SU-DHL-6 (cell line): ENCODE measurements around the gene MYLK.

Experiments used
- H2AFZ ChIP-seq: fragments of 200-600 bp; sonication (generic); 2 replicates; pipeline ENCODE4 v1.6.1; 2014; ENCODE audit warnings: low read depth, mild to moderate bottlenecking, moderate library complexity, mixed read lengths, antibody characterized with exemption, low read length; ENCODE audit not compliant: severe bottlenecking
- H3F3A ChIP-seq: fragments of 200-600 bp; shearing (Covaris generic); 2 replicates; pipeline ENCODE4 v1.6.0; 2016; ENCODE audit warnings: antibody characterized with exemption, mild to moderate bottlenecking; ENCODE audit not compliant: insufficient read depth
- H3K27ac ChIP-seq: fragments of 200-600 bp; sonication (generic); 2 replicates; pipeline ENCODE4 v1.5.1; 2016; ENCODE audit warnings: low read depth, mild to moderate bottlenecking, low read length, moderate library complexity, mixed read lengths
- H3K27me3 ChIP-seq: fragments of 200-600 bp; sonication (generic), shearing (Covaris generic); 2 replicates; pipeline ENCODE4 v1.6.0; 2014; ENCODE audit warnings: mild to moderate bottlenecking, low read length
- H3K36me3 ChIP-seq: fragments of 200-600 bp; sonication (generic); 2 replicates; pipeline ENCODE4 v1.6.1; 2014; ENCODE audit warnings: mild to moderate bottlenecking, low read length, mixed read lengths
- H3K4me2 ChIP-seq: fragments of 300-600, 200-600 bp; shearing (Covaris generic), sonication (generic); 2 replicates; pipeline ENCODE4 v1.6.0; 2014; ENCODE audit warnings: low read length, low read depth, mild to moderate bottlenecking; ENCODE audit not compliant: poor library complexity, severe bottlenecking
- H3K4me3 ChIP-seq: fragments of 200-600 bp; sonication (generic); 2 replicates; pipeline ENCODE4 v1.5.1; 2014; ENCODE audit warnings: antibody characterized with exemption, low read length, mild to moderate bottlenecking, mixed read lengths; ENCODE audit not compliant: insufficient read depth, poor library complexity, severe bottlenecking
- H3K79me2 ChIP-seq: fragments of 200-600 bp; sonication (generic); 2 replicates; pipeline ENCODE4 v1.6.1; 2014; ENCODE audit warnings: mild to moderate bottlenecking, low read length, moderate library complexity; ENCODE audit not compliant: insufficient read depth
- H3K9ac ChIP-seq: fragments of 200-600 bp; sonication (generic); 2 replicates; pipeline ENCODE4 v1.7.0; 2014; ENCODE audit warnings: mild to moderate bottlenecking, low read length
- H3K9me2 ChIP-seq: fragments of 200-600 bp; sonication (generic); replicated peaks from 2 replicates; pipeline ENCODE4 v1.6.1; 2014; ENCODE audit warnings: low read length; ENCODE audit not compliant: insufficient read depth
- H3K9me3 ChIP-seq: fragments of 200-600 bp; sonication (generic); 2 replicates; pipeline ENCODE4 v1.6.1; 2014; ENCODE audit warnings: low read length, mixed read lengths; ENCODE audit not compliant: insufficient read depth
- H4K20me1 ChIP-seq: fragments of 200-600 bp; sonication (generic); 2 replicates; pipeline ENCODE4 v1.6.1; 2014; ENCODE audit warnings: low read depth, mild to moderate bottlenecking, antibody characterized with exemption, low read length, moderate library complexity, mixed read lengths
- EZH2phosphoT487 ChIP-seq: fragments of 200-600 bp; sonication (generic), shearing (Covaris generic); conservative IDR thresholded peaks from 2 replicates; pipeline ENCODE4 v1.6.1; 2018; ENCODE audit warnings: mild to moderate bottlenecking, antibody characterized with exemption, low read length, moderate library complexity, mixed read lengths
- TF ChIP-seq, protein P1 (sequence below): fragments of 200-600 bp; sonication (generic); IDR thresholded peaks from one replicate; pipeline ENCODE4 v1.5.1; 2017; ENCODE audit warnings: antibody characterized with exemption, mild to moderate bottlenecking, low read length, moderate library complexity; ENCODE audit not compliant: insufficient read depth, poor library complexity, severe bottlenecking

Gene MYLK

DNA sequence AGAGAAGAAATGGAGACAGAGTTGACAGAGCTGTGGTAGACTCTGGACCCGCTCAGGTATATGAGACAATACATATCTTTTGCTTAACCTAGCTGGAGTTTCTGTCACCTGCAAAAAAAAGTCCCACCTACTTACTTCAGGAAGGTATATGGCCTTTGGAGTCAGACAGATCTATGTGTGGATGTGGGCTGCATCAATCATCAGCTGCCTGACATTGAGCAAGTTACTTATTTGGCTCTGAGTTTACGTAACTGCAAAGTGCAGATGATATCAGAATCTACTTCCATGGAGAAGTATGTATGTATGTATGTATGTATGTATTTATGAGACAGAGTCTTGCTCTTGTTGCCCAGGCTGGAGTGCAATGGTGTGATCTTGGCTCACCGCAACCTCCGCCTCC, 124.3 kb downstream of the MYLK start:
- H3F3A ChIP-seq: no peaks in the 10 kb centered on the region
- H3K27me3 ChIP-seq: no peaks in the 10 kb centered on the region
- H4K20me1 ChIP-seq: no peaks in the 10 kb centered on the region
- H3K9me3 ChIP-seq: no peaks in the 10 kb centered on the region
- TF ChIP-seq EZH2phosphoT487: no peak
- TF ChIP-seq, protein P1, sequence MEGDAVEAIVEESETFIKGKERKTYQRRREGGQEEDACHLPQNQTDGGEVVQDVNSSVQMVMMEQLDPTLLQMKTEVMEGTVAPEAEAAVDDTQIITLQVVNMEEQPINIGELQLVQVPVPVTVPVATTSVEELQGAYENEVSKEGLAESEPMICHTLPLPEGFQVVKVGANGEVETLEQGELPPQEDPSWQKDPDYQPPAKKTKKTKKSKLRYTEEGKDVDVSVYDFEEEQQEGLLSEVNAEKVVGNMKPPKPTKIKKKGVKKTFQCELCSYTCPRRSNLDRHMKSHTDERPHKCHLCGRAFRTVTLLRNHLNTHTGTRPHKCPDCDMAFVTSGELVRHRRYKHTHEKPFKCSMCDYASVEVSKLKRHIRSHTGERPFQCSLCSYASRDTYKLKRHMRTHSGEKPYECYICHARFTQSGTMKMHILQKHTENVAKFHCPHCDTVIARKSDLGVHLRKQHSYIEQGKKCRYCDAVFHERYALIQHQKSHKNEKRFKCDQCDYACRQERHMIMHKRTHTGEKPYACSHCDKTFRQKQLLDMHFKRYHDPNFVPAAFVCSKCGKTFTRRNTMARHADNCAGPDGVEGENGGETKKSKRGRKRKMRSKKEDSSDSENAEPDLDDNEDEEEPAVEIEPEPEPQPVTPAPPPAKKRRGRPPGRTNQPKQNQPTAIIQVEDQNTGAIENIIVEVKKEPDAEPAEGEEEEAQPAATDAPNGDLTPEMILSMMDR: no peak
- no peak overlapping the region for H2AFZ ChIP-seq
- H3K4me3 ChIP-seq: no peak overlapping the region
- no peaks in the 10 kb centered on the region for H3K36me3 ChIP-seq
- no peaks in the 10 kb centered on the region for H3K79me2 ChIP-seq
- no peak overlapping the region for H3K9ac ChIP-seq
- no peak overlapping the region for H3K4me2 ChIP-seq
- H3K9me2 ChIP-seq: no peaks in the 10 kb centered on the region
- H3K27ac ChIP-seq: no peak overlapping the region

DNA sequence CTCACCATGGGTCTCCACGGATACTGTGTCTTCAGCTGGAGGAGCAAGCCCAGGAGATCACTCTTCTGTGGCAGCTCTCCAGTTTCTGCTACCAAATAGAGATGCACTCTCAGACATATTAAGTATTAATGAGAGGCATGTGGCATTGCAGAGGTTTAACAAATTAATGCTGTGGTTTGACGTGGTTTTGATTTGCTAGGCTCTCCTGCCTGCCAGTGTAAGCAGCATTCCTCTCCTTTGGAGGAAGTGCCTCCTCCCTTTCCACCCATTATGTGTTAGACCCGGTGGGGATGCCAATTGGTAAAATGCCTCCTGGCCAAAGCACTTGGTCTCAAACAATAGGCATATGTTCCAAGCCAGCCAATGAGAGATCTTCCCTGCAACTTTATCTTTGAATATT, 124.8 kb downstream of the MYLK start:
- no peaks in the 10 kb centered on the region for H3K9me3 ChIP-seq
- H3K4me2 ChIP-seq: no peak overlapping the region
- no peak overlapping the region for H3K27ac ChIP-seq
- no peaks in the 10 kb centered on the region for H3K79me2 ChIP-seq
- H3K36me3 ChIP-seq: no peaks in the 10 kb centered on the region
- H3K9ac ChIP-seq: no peak overlapping the region
- no peak for TF ChIP-seq EZH2phosphoT487
- TF ChIP-seq, protein P1: no peak
- no peaks in the 10 kb centered on the region for H3F3A ChIP-seq
- H3K9me2 ChIP-seq: no peaks in the 10 kb centered on the region
- H2AFZ ChIP-seq: no peak overlapping the region
- H4K20me1 ChIP-seq: no peaks in the 10 kb centered on the region
- no peak overlapping the region for H3K4me3 ChIP-seq
- H3K27me3 ChIP-seq: no peaks in the 10 kb centered on the region

DNA sequence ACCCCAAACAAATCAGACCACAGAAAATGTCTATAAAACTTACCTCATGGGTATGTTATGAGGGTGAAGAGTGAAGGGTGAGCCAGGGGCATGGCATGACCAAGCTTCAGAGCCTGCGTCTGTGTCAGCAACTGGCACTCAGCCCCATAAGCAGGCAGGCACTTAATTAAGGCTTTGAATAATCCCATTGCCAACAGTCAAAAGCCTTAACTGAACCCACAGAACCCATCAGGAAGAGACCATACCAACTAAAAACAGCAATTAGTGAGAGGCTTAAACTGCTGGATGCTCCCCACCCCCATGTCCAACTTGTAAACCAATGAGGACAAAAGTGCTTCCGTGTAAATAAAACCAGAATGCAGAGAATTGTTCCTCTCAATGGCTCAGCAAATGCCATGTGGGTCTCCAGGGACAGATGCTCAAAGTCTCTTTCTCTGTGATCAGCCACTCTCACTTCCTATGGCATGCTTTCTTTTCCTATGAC, 126.0 kb downstream of the MYLK start:
- H3K4me3 ChIP-seq: no peak overlapping the region
- no peaks in the 10 kb centered on the region for H3F3A ChIP-seq
- no peak overlapping the region for H3K27ac ChIP-seq
- H3K79me2 ChIP-seq: no peaks in the 10 kb centered on the region
- TF ChIP-seq, protein P1: no peak
- TF ChIP-seq EZH2phosphoT487: no peak
- no peak overlapping the region for H3K9ac ChIP-seq
- no peaks in the 10 kb centered on the region for H4K20me1 ChIP-seq
- no peaks in the 10 kb centered on the region for H3K36me3 ChIP-seq
- no peaks in the 10 kb centered on the region for H3K9me3 ChIP-seq
- no peaks in the 10 kb centered on the region for H3K9me2 ChIP-seq
- H3K4me2 ChIP-seq: no peak overlapping the region
- no peaks in the 10 kb centered on the region for H3K27me3 ChIP-seq
- H2AFZ ChIP-seq: no peak overlapping the region
